Measurements from ENCODE around the gene EIF2AK2.

- no peak for TF ChIP-seq CTCF (IDR thresholded peaks at IDR 0.05)
- no peak for TF ChIP-seq POLR2A (IDR thresholded peaks at IDR 0.05)
Measured at GRCh38 chr2:37149626-37150322, 7.0 kb downstream of the EIF2AK2 start.
